ENCODE results near the gene GJD4. TPM values are rescaled to one million over a fixed set of nuclear protein-coding genes. Genes with fewer than 3 reads are reported as not detected.

Gene GJD4
- total and polyA plus RNA-seq, 10 of the 15 experiments (the other 5 are each of a cell fraction or from before 2014, with no cell fraction given): not detected

GRCh38 chr10:35572583-35572982 lies 32.6 kb upstream of the GJD4 start:
- WGBS (ENCODE audit: insufficient coverage, insufficient replicate concordance, low lambda C conversion rate, missing lambda C conversion rate): 100% methylated on average over 1 of the region's 1 CpG
- CTCF ChIA-PET: interaction anchor here (6.5 kb wide), 1 partner anchor 9 kb away, joined by 35 read pairs; no protein-coding TSS in a partner anchor
- no peak overlapping the region for H3K4me3 ChIP-seq
- SMC1A ChIA-PET (ENCODE audit: uncharacterized antibody, unreplicated experiment): interaction anchor here (0.6 kb wide), 1 partner anchor 450 kb away, joined by 3 read pairs; no protein-coding TSS in a partner anchor
- no peak for TF ChIP-seq NFYA (IDR thresholded peaks at IDR 0.05; ENCODE audit: borderline replicate concordance, low read depth, low read length)
- no peak for TF ChIP-seq NR2F1 (conservative IDR thresholded peaks at IDR 0.05)
- TF ChIP-seq KDM1A (IDR thresholded peaks at IDR 0.05; ENCODE audit: borderline replicate concordance): no peak
- no peak for TF ChIP-seq NKRF (conservative IDR thresholded peaks at IDR 0.05)
- TF ChIP-seq HCFC1 (IDR thresholded peaks at IDR 0.05; ENCODE audit: low read length): no peak
- no peak for TF ChIP-seq SMAD1 (IDR thresholded peaks at IDR 0.05; ENCODE audit: low read depth, partially characterized antibody)
- intact Hi-C loops (cut with micrococcal nuclease; ENCODE audit: unreplicated experiment): no loop called here
- no peak for ATAC-seq
- H3K9me3 ChIP-seq (replicated peaks; ENCODE audit: control insufficient read depth, insufficient read depth, low read length): no peaks in the 10 kb centered on the region
- H3K36me3 ChIP-seq (ENCODE audit: control insufficient read depth in 2 of 2, insufficient read depth in 2 of 2, low read length in 1 of 2): peaks cover 3 to 13% of the 10 kb centered on the region in 2 experiments
- H3K27ac ChIP-seq (ENCODE audit: control insufficient read depth, insufficient read depth): no peak overlapping the region
- no peak overlapping the region for H3K9ac ChIP-seq (ENCODE audit: control insufficient read depth, insufficient read depth, low read length)
- in situ Hi-C loops (cut with MboI): no loop called here
- RAD21 ChIA-PET (ENCODE audit: unreplicated experiment): interaction anchor here (0.6 kb wide), 1 partner anchor 332 kb away, joined by 3 read pairs; no protein-coding TSS in a partner anchor
- POLR2A ChIA-PET: no interaction called here
- no peaks in the 10 kb centered on the region for H3K79me2 ChIP-seq (ENCODE audit: control insufficient read depth, insufficient read depth, low read length)
- H3K27me3 ChIP-seq (replicated peaks in 1 of 2; ENCODE audit: control insufficient read depth in 2 of 2, insufficient read depth in 2 of 2, low read length in 1 of 2): no peaks in the 10 kb centered on the region
- H2AFZ ChIP-seq (ENCODE audit: control insufficient read depth, low read depth, low read length): no peak overlapping the region
- no TSS peak for BruUV-seq (replicated peaks)
- no peak for FAIRE-seq
- DNase-seq (ENCODE audit: low read depth, low spot score): no peak
- H4K20me1 ChIP-seq (ENCODE audit: control insufficient read depth, insufficient read depth): no peaks in the 10 kb centered on the region
- no peaks in the 10 kb centered on the region for H3K4me1 ChIP-seq (ENCODE audit: control insufficient read depth, insufficient read depth, low read length)
- H3K4me2 ChIP-seq (ENCODE audit: control insufficient read depth, insufficient read depth): no peak overlapping the region
